ENCODE results near the gene MMP28.

The MMP28 gene

GRCh38 chr17:35796942-35797341 lies 1.5 kb upstream of the MMP28 start:
- H3K9me3 ChIP-seq (ENCODE audit: low read length): no peaks in the 10 kb centered on the region
- peaks cover 14% of the 10 kb centered on the region for H3K27me3 ChIP-seq (ENCODE audit: insufficient read depth, low read length)
- H3F3A ChIP-seq (ENCODE audit: insufficient read depth, low read length): no peaks in the 10 kb centered on the region
- H3K4me2 ChIP-seq (ENCODE audit: low read length): no peak overlapping the region
- no peak overlapping the region for H3K27ac ChIP-seq (ENCODE audit: low read depth, low read length, poor library complexity, severe bottlenecking)
- H3K36me3 ChIP-seq (ENCODE audit: insufficient read depth, low read length): no peaks in the 10 kb centered on the region
- no peaks in the 10 kb centered on the region for H4K20me1 ChIP-seq (ENCODE audit: insufficient read depth, low read length)
- H3K79me2 ChIP-seq (ENCODE audit: insufficient read depth, low read length): no peaks in the 10 kb centered on the region
- H3K4me3 ChIP-seq (ENCODE audit: low read depth, low read length, poor library complexity, severe bottlenecking): no peak overlapping the region
- no peak overlapping the region for H3K9ac ChIP-seq (ENCODE audit: low read length)
- peaks cover 16% of the 10 kb centered on the region for H3K4me1 ChIP-seq (ENCODE audit: insufficient read depth, low read length, severe bottlenecking)
- no peak overlapping the region for H2AFZ ChIP-seq (ENCODE audit: low read length)
- H3K9me2 ChIP-seq (ENCODE audit: low read depth, low read length): no peaks in the 10 kb centered on the region
- TF ChIP-seq CTCF (IDR thresholded peaks at IDR 0.05; ENCODE audit: low read length) (no peak), EZH2 (IDR thresholded peaks at IDR 0.05; ENCODE audit: borderline replicate concordance, low read length) (no peak)

- Histone ChIP-seq H3K27ac (ENCODE audit: low read depth, low read length, poor library complexity, severe bottlenecking) (no peak overlapping the region), H3K4me2 (ENCODE audit: low read length) (peak overlapping the region; percentile 58; the same call in 1 of the 2 replicates), H4K20me1 (ENCODE audit: insufficient read depth, low read length) (no peaks in the 10 kb centered on the region), H3K9me2 (ENCODE audit: low read depth, low read length) (no peaks in the 10 kb centered on the region), H3K4me3 (ENCODE audit: low read depth, low read length, poor library complexity, severe bottlenecking) (peak overlapping the region; percentile 50), H3F3A (ENCODE audit: insufficient read depth, low read length) (no peaks in the 10 kb centered on the region), H3K27me3 (ENCODE audit: insufficient read depth, low read length) (peaks cover 16% of the 10 kb centered on the region), H3K4me1 (ENCODE audit: insufficient read depth, low read length, severe bottlenecking) (peaks cover 8% of the 10 kb centered on the region), H3K79me2 (ENCODE audit: insufficient read depth, low read length) (no peaks in the 10 kb centered on the region), H3K9ac (ENCODE audit: low read length) (no peak overlapping the region), H2AFZ (ENCODE audit: low read length) (no peak overlapping the region), H3K36me3 (ENCODE audit: insufficient read depth, low read length) (no peaks in the 10 kb centered on the region), H3K9me3 (ENCODE audit: low read length) (no peaks in the 10 kb centered on the region)
- TF ChIP-seq EZH2 (IDR thresholded peaks at IDR 0.05; ENCODE audit: borderline replicate concordance, low read length): no peak
- no peak for TF ChIP-seq CTCF (IDR thresholded peaks at IDR 0.05; ENCODE audit: low read length)
Observed at GRCh38 chr17:35795871-35796265, 427 bp upstream of the MMP28 start.

GRCh38 chr17:35793257-35793656 lies 2.2 kb downstream of the MMP28 start:
- Histone ChIP-seq H3F3A (ENCODE audit: insufficient read depth, low read length) (no peaks in the 10 kb centered on the region), H3K4me3 (ENCODE audit: low read depth, low read length, poor library complexity, severe bottlenecking) (no peak overlapping the region), H3K36me3 (ENCODE audit: insufficient read depth, low read length) (no peaks in the 10 kb centered on the region), H3K9ac (ENCODE audit: low read length) (no peak overlapping the region), H3K27me3 (ENCODE audit: insufficient read depth, low read length) (peaks cover 16% of the 10 kb centered on the region), H3K27ac (ENCODE audit: low read depth, low read length, poor library complexity, severe bottlenecking) (no peak overlapping the region), H3K79me2 (ENCODE audit: insufficient read depth, low read length) (no peaks in the 10 kb centered on the region), H3K4me2 (ENCODE audit: low read length) (no peak overlapping the region), H2AFZ (ENCODE audit: low read length) (no peak overlapping the region), H3K9me3 (ENCODE audit: low read length) (no peaks in the 10 kb centered on the region), H4K20me1 (ENCODE audit: insufficient read depth, low read length) (no peaks in the 10 kb centered on the region), H3K9me2 (ENCODE audit: low read depth, low read length) (no peaks in the 10 kb centered on the region), H3K4me1 (ENCODE audit: insufficient read depth, low read length, severe bottlenecking) (peaks cover 8% of the 10 kb centered on the region)
- TF ChIP-seq EZH2 (IDR thresholded peaks at IDR 0.05; ENCODE audit: borderline replicate concordance, low read length): no peak
- TF ChIP-seq CTCF (IDR thresholded peaks at IDR 0.05; ENCODE audit: low read length): no peak
